Gastroesophageal sphincter (tissue), 3 donors: ENCODE data around the gene PLCB1.

ENCODE experiments used
- CTCF ChIP-seq, 4 experiments: fragments of 200-600 bp in 2 of 4; fragments of 450-650 bp in 2 of 4; sonication (generic) in 1 of 4; IDR thresholded peaks; one replicate each; pipeline ENCODE4 v1.5.1; 2017 to 2019; ENCODE audit warnings: antibody characterized with exemption in 4 of 4, mild to moderate bottlenecking in 2 of 4, moderate library complexity in 2 of 4
- POLR2A ChIP-seq, 2 donors: fragments of 450-650 bp; IDR thresholded peaks; one replicate each; pipeline ENCODE4 v1.6.1; 2017; ENCODE audit warnings: antibody characterized with exemption in 2 of 2, mild to moderate bottlenecking in 2 of 2, moderate library complexity in 1 of 2

GRCh38 chr20:8480597-8480996 is 348.5 kb downstream of the PLCB1 start:
- TF ChIP-seq POLR2A (IDR thresholded peaks at IDR 0.05) (no peak), CTCF (IDR thresholded peaks at IDR 0.05) (no peak)
